WTC11 (cell line): ENCODE measurements around the gene CCDC3. TPM values are rescaled to one million over a fixed set of nuclear protein-coding genes. Genes with fewer than 3 reads are reported as not detected.

Experiments used
- ATAC-seq: fragments of 200-7000 bp; cut with Tn5 transposase; 2 replicates; pipeline ENCODE4 v1.10.0; 2021; ENCODE audit warnings: mild to moderate bottlenecking, moderate library complexity
- CTCF ChIA-PET: fragments of 300-600 bp; sonication (Branson Sonifier 250); formaldehyde crosslinking; loops from one replicate; lab custom pipeline; 2021; ENCODE audit warnings: antibody characterized with exemption; lab: Charles Lee
- POLR2A ChIA-PET: fragments of 350-600 bp; sonication (Branson Sonifier 250); formaldehyde crosslinking; loops from one replicate; lab custom pipeline; 2021; ENCODE audit warnings: antibody characterized with exemption; lab: Charles Lee
- DNase-seq: peaks from one replicate; pipeline ENCODE4 v3.0.0; 2021; ENCODE audit warnings: low spot score
- H3K27ac Mint-ChIP-seq: 2 replicates; pipeline ENCODE4 v1.8.0; 2021; ENCODE audit warnings: mixed read lengths
- H3K27me3 Mint-ChIP-seq: 2 replicates; pipeline ENCODE4 v1.8.0; 2021; ENCODE audit warnings: low read depth, mild to moderate bottlenecking, moderate library complexity, mixed read lengths
- H3K36me3 Mint-ChIP-seq: 2 replicates; pipeline ENCODE4 v1.8.0; 2021; ENCODE audit warnings: mixed read lengths
- H3K4me1 Mint-ChIP-seq: 2 replicates; pipeline ENCODE4 v1.8.0; 2022; ENCODE audit warnings: mixed read lengths
- H3K4me3 Mint-ChIP-seq: 2 replicates; pipeline ENCODE4 v1.8.0; 2021; ENCODE audit warnings: mild to moderate bottlenecking, moderate library complexity, mixed read lengths
- H3K9me3 Mint-ChIP-seq: 2 replicates; pipeline ENCODE4 v1.8.0; 2021; ENCODE audit warnings: mixed read lengths
- ARID4B ChIP-seq: sonication (generic); formaldehyde crosslinking; IDR thresholded peaks from 2 replicates; pipeline ENCODE4 v1.8.0; 2023; ENCODE audit warnings: missing genetic modification reagents, mild to moderate bottlenecking, borderline replicate concordance
- ATF2 ChIP-seq: sonication (generic); formaldehyde crosslinking; IDR thresholded peaks from 2 replicates; pipeline ENCODE4 v1.8.1; 2022; ENCODE audit warnings: low read depth, missing genetic modification reagents, borderline replicate concordance
- CBFB ChIP-seq: sonication (generic); formaldehyde crosslinking; IDR thresholded peaks from 2 replicates; pipeline ENCODE4 v1.8.1; 2022; ENCODE audit warnings: mild to moderate bottlenecking, low read depth, missing genetic modification reagents
- CDX4 ChIP-seq: fragments of 250-450 bp; sonication (Bioruptor Pico); IDR thresholded peaks from 2 replicates; pipeline ENCODE4 v1.9.0; 2021; ENCODE audit warnings: moderate library complexity, mild to moderate bottlenecking, inconsistent platforms, borderline replicate concordance
- ELF4 ChIP-seq: sonication (generic); formaldehyde crosslinking; IDR thresholded peaks from 2 replicates; pipeline ENCODE4 v1.8.1; 2022; ENCODE audit warnings: low read depth, mild to moderate bottlenecking, moderate library complexity, missing genetic modification reagents
- FOXJ3 ChIP-seq: sonication (generic); formaldehyde crosslinking; IDR thresholded peaks from 2 replicates; pipeline ENCODE4 v1.9.0; 2021; ENCODE audit warnings: missing genetic modification reagents, mild to moderate bottlenecking, borderline replicate concordance
- GABPB1 ChIP-seq: sonication (generic); formaldehyde crosslinking; IDR thresholded peaks from 2 replicates; pipeline ENCODE4 v1.8.1; 2023; ENCODE audit warnings: mild to moderate bottlenecking, missing genetic modification reagents
- JAZF1 ChIP-seq: fragments of 250-450 bp; sonication (Bioruptor Pico); IDR thresholded peaks from 2 replicates; pipeline ENCODE4 v1.9.0; 2021; ENCODE audit warnings: moderate library complexity, mild to moderate bottlenecking, inconsistent platforms
- JUN ChIP-seq: sonication (generic); formaldehyde crosslinking; IDR thresholded peaks from 2 replicates; pipeline ENCODE4 v1.8.0; 2023; ENCODE audit warnings: mild to moderate bottlenecking, missing genetic modification reagents
- KAT7 ChIP-seq: sonication (generic); formaldehyde crosslinking; IDR thresholded peaks from 2 replicates; pipeline ENCODE4 v1.8.1; 2023; ENCODE audit warnings: missing genetic modification reagents, mild to moderate bottlenecking, borderline replicate concordance
- MAX ChIP-seq: sonication (generic); formaldehyde crosslinking; IDR thresholded peaks from 2 replicates; pipeline ENCODE4 v1.8.0; 2022; ENCODE audit warnings: mild to moderate bottlenecking, missing genetic modification reagents
- MLX ChIP-seq: sonication (generic); formaldehyde crosslinking; IDR thresholded peaks from 2 replicates; pipeline ENCODE4 v1.8.1; 2023; ENCODE audit warnings: mild to moderate bottlenecking, missing genetic modification reagents, moderate library complexity
- MXD4 ChIP-seq: fragments of 250-450 bp; sonication (Bioruptor Pico); IDR thresholded peaks from 2 replicates; pipeline ENCODE4 v1.8.0; 2021; ENCODE audit warnings: mild to moderate bottlenecking, moderate library complexity, borderline replicate concordance
- MYBL2 ChIP-seq: sonication (generic); formaldehyde crosslinking; IDR thresholded peaks from 2 replicates; pipeline ENCODE4 v1.8.1; 2023; ENCODE audit warnings: mild to moderate bottlenecking, moderate library complexity, missing genetic modification reagents
- NR1H2 ChIP-seq: sonication (generic); formaldehyde crosslinking; IDR thresholded peaks from 2 replicates; pipeline ENCODE4 v1.9.0; 2021; ENCODE audit warnings: mild to moderate bottlenecking, moderate library complexity, missing genetic modification reagents
- PRDM15 ChIP-seq: sonication (generic); formaldehyde crosslinking; IDR thresholded peaks from 2 replicates; pipeline ENCODE4 v1.8.0; 2022; ENCODE audit warnings: missing genetic modification reagents
- PRRX2 ChIP-seq: fragments of 250-450 bp; sonication (Bioruptor Pico); IDR thresholded peaks from 2 replicates; pipeline ENCODE4 v1.8.0; 2021; ENCODE audit warnings: mild to moderate bottlenecking
- RORB ChIP-seq: fragments of 250-450 bp; sonication (Bioruptor Pico); IDR thresholded peaks from 2 replicates; pipeline ENCODE4 v1.9.0; 2021; ENCODE audit warnings: mild to moderate bottlenecking
- SMAD4 ChIP-seq: sonication (generic); formaldehyde crosslinking; IDR thresholded peaks from 2 replicates; pipeline ENCODE4 v1.8.0; 2022; ENCODE audit warnings: mild to moderate bottlenecking, missing genetic modification reagents
- SP1 ChIP-seq: sonication (generic); formaldehyde crosslinking; conservative IDR thresholded peaks from 2 replicates; pipeline ENCODE4 v1.8.1; 2022; ENCODE audit warnings: missing genetic modification reagents
- TEAD4 ChIP-seq: sonication (generic); formaldehyde crosslinking; IDR thresholded peaks from 2 replicates; pipeline ENCODE4 v1.8.0; 2022; ENCODE audit warnings: mild to moderate bottlenecking, missing genetic modification reagents
- ZNF219 ChIP-seq: sonication (generic); formaldehyde crosslinking; IDR thresholded peaks from 2 replicates; pipeline ENCODE4 v1.8.0; 2023; ENCODE audit warnings: missing genetic modification reagents, mild to moderate bottlenecking, borderline replicate concordance
- ZNF232 ChIP-seq: sonication (generic); formaldehyde crosslinking; IDR thresholded peaks from 2 replicates; pipeline ENCODE4 v1.8.0; 2022; ENCODE audit warnings: mild to moderate bottlenecking, missing genetic modification reagents
- ZNF263 ChIP-seq: sonication (generic); formaldehyde crosslinking; IDR thresholded peaks from 2 replicates; pipeline ENCODE4 v1.8.1; 2022; ENCODE audit warnings: low read depth, mild to moderate bottlenecking, moderate library complexity, missing genetic modification reagents
- ZNF416 ChIP-seq: fragments of 250-450 bp; sonication (Bioruptor Pico); IDR thresholded peaks from 2 replicates; pipeline ENCODE4 v1.9.0; 2021; ENCODE audit warnings: mild to moderate bottlenecking, inconsistent platforms
- total RNA-seq: library from RNA; stranded (reverse); gene quantifications from 3 replicates; pipeline ENCODE4 v1.2.3, GENCODE V29; 2021

Gene CCDC3
- total RNA-seq, 1 experiment from 2014 or later = 3.5 TPM

GRCh38 chr10:13000431-13000830, 1.1 kb downstream of the CCDC3 start (continued):
- no peak for TF ChIP-seq ARID4B (CRISPR knock-in tag)
- no peak for TF ChIP-seq TEAD4 (CRISPR knock-in tag)
- TF ChIP-seq CBFB (CRISPR knock-in tag) = no peak
- no peak for TF ChIP-seq MLX (CRISPR knock-in tag)
- no peak for TF ChIP-seq NR1H2 (CRISPR knock-in tag)
- no peak for TF ChIP-seq ZNF232 (CRISPR knock-in tag)
- no peak for TF ChIP-seq ZNF219
- no peak for TF ChIP-seq JUN (CRISPR knock-in tag)
- TF ChIP-seq RORB (CRISPR knock-in tag) = no peak
- no peak for TF ChIP-seq PRDM15 (CRISPR knock-in tag)
- no peak for TF ChIP-seq SP1 (CRISPR knock-in tag)
- no peak for TF ChIP-seq ZNF416 (CRISPR knock-in tag)
- no peak for TF ChIP-seq CDX4

- Mint-ChIP-seq H3K36me3 (no peaks in the 10 kb centered on the region), H3K4me1 (peaks cover 9% of the 10 kb centered on the region), H3K27ac (no peak overlapping the region), H3K27me3 (peaks cover 51% of the 10 kb centered on the region), H3K4me3 (no peak overlapping the region), H3K9me3 (peaks cover 3% of the 10 kb centered on the region)
- no peak for ATAC-seq
- ChIA-PET CTCF (interaction anchor here (2.4 kb wide), 1 partner anchor 83 kb away, joined by 6 read pairs; no protein-coding TSS in a partner anchor), POLR2A (interaction anchor here (0.5 kb wide), 1 partner anchor 733 kb away, joined by 4 read pairs; no protein-coding TSS in a partner anchor)
- no peak for DNase-seq
- TF ChIP-seq JUN (CRISPR knock-in tag) (no peak), MYBL2 (CRISPR knock-in tag) (no peak), MXD4 (CRISPR knock-in tag) (no peak), SMAD4 (CRISPR knock-in tag) (no peak), PRRX2 (CRISPR knock-in tag) (no peak), GABPB1 (CRISPR knock-in tag) (no peak), ELF4 (CRISPR knock-in tag) (no peak), ZNF232 (CRISPR knock-in tag) (no peak), ATF2 (CRISPR knock-in tag) (no peak), KAT7 (no peak), ZNF263 (CRISPR knock-in tag) (no peak), FOXJ3 (CRISPR knock-in tag) (no peak), MAX (CRISPR knock-in tag) (no peak), JAZF1 (no peak)
Measured at GRCh38 chr10:12999849-13000248, 1.7 kb downstream of the CCDC3 start.
